Measurements from ENCODE around the gene FXR2. TPM values are rescaled to one million over a fixed set of nuclear protein-coding genes. Genes with fewer than 3 reads are reported as not detected.

Gene FXR2
- total RNA-seq, 1 experiment from 2014 or later, result 60.7 TPM

DNA sequence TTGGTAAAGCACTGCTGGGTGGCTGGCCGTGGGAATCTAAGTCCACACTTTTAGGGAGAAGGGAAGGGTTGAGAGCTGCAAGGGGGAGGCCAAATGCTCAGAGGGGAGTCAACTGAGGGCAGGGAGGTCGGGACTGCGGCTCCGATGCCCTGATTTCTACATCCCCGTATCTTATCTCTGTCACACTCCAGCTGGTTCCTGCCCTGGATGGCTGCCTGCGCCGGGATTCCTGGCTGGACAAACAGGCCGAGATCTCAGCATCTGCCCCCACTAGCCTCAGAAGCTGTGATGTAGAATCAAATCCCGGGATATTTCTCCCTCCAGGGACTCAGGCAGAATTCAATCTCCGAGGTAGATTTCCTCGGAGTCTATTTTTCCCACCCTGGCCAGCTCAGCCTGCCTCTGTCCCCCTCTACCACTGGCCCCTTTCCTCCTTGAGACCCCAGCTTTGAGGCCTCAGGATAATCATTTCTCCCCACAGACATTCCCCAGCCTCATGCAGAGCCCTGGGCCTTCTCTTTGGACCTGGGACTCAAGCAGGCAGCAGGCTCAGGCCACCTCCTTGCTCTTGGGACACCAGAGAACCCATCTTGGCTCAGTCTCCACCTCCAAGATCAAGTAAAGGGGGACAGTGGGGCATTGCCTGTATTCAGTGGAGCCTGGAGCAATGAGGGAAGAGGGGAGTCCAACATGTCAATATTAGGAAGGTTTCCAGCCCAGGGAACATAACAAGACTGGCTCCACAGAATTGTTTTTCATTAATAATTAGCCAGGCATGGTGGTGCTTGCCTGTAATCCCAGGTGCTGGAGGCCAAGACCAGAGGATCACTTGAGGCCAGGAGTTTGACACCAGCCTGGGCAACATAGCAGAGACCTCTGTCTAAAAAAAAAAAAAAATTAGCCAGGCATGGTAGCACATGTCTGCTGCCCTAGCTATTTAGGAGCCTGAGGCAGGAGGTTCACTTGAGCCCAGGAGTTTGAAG, 17.0 kb upstream of the FXR2 start:
- DNase-seq (ENCODE audit: unreplicated experiment), result no peak
- Mint-ChIP-seq H3K27me3 (ENCODE audit: insufficient read depth, unreplicated experiment) (no peaks in the 10 kb centered on the region), H3K4me3 (ENCODE audit: unreplicated experiment) (no peak overlapping the region), H3K36me3 (ENCODE audit: insufficient read depth, unreplicated experiment) (no peaks in the 10 kb centered on the region), H3K9me3 (ENCODE audit: unreplicated experiment) (no peaks in the 10 kb centered on the region), H3K27ac (ENCODE audit: low read depth, unreplicated experiment) (no peak overlapping the region), H3K4me1 (ENCODE audit: insufficient read depth, unreplicated experiment) (no peaks in the 10 kb centered on the region)
- intact Hi-C loops (cut with micrococcal nuclease), result loop anchor here (1.0 kb wide), 1 partner anchor 57 kb away; the partner anchor contains the start of gene WRAP53
- CTCF ChIA-PET, result interaction anchor here (0.6 to 4.4 kb wide), 19 partner anchors 10 to 243 kb away, joined by 3 to 48 read pairs (median 5); partner anchors contain the start of genes ATP1B2, SENP3, TP53 and WRAP53
- TF ChIP-seq, protein P1, sequence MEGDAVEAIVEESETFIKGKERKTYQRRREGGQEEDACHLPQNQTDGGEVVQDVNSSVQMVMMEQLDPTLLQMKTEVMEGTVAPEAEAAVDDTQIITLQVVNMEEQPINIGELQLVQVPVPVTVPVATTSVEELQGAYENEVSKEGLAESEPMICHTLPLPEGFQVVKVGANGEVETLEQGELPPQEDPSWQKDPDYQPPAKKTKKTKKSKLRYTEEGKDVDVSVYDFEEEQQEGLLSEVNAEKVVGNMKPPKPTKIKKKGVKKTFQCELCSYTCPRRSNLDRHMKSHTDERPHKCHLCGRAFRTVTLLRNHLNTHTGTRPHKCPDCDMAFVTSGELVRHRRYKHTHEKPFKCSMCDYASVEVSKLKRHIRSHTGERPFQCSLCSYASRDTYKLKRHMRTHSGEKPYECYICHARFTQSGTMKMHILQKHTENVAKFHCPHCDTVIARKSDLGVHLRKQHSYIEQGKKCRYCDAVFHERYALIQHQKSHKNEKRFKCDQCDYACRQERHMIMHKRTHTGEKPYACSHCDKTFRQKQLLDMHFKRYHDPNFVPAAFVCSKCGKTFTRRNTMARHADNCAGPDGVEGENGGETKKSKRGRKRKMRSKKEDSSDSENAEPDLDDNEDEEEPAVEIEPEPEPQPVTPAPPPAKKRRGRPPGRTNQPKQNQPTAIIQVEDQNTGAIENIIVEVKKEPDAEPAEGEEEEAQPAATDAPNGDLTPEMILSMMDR (IDR thresholded peaks at IDR 0.05; ENCODE audit: unreplicated experiment), result no peak
- BruUV-seq (replicated peaks), result no TSS peak
- POLR2A ChIA-PET, result interaction anchor here (1.1 to 12.8 kb wide), 5 partner anchors 17 to 55 kb away, joined by 3 to 208 read pairs (median 4); partner anchors contain the start of genes FXR2, SOX15, TP53 and WRAP53

DNA sequence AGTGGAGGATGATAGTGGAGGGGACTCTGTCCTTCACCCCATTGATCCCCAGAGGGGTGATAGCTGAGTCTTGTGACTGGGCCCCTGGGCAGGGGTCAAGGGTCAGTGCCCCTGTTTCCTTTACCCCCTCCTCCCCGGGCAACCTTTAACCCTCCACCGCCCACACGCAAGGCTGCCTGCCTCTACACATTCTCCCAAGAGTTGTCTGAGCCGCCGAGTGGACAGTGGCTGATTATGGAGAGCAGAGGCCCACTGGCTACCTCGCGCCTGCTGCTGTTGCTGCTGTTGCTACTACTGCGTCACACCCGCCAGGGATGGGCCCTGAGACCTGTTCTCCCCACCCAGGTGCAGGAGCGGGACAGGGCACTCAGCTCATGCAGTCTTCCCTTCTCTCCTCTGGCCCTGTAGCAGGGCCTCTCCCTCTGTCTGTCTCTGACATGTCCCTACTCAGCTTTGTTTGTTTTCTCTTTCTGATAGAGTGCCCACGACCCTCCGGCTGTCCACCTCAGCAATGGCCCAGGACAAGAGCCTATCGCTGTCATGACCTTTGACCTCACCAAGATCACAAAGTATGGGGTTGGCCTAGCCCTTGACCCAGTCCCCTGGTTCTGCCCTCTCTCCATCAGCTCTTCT, 15.4 kb upstream of the FXR2 start, which contains the start of gene SHBG:
Gene SHBG (plus strand): TSS at position 197 of the 633 bp plus-strand sequence. CDS start 38 bp downstream, at position 235.
- TF ChIP-seq, protein P1 (IDR thresholded peaks at IDR 0.05; ENCODE audit: unreplicated experiment), result no peak
- H3K36me3 Mint-ChIP-seq (ENCODE audit: insufficient read depth, unreplicated experiment), result peaks cover 12% of the 10 kb centered on the region
- H3K4me1 Mint-ChIP-seq (ENCODE audit: insufficient read depth, unreplicated experiment), result no peaks in the 10 kb centered on the region
- intact Hi-C loops (cut with micrococcal nuclease), result no loop called here
- no peak for DNase-seq (ENCODE audit: unreplicated experiment)
- ChIA-PET POLR2A (interaction anchor here (0.6 to 12.8 kb wide), 3 partner anchors 15 to 57 kb away, joined by 3 to 208 read pairs (median 3); partner anchors contain the start of genes TP53 and WRAP53), CTCF (interaction anchor here (0.6 to 0.9 kb wide), 4 partner anchors 15 to 193 kb away, joined by 3 to 5 read pairs (median 3); partner anchors contain the start of gene FXR2)
- H3K27me3 Mint-ChIP-seq (ENCODE audit: insufficient read depth, unreplicated experiment), result no peaks in the 10 kb centered on the region
- no peak within 1 kb of the TSS for H3K27ac Mint-ChIP-seq (ENCODE audit: low read depth, unreplicated experiment)
- BruUV-seq (replicated peaks), result no TSS peak
- H3K9me3 Mint-ChIP-seq (ENCODE audit: unreplicated experiment), result no peaks in the 10 kb centered on the region
- H3K4me3 Mint-ChIP-seq (ENCODE audit: unreplicated experiment), result no peak within 1 kb of the TSS

DNA sequence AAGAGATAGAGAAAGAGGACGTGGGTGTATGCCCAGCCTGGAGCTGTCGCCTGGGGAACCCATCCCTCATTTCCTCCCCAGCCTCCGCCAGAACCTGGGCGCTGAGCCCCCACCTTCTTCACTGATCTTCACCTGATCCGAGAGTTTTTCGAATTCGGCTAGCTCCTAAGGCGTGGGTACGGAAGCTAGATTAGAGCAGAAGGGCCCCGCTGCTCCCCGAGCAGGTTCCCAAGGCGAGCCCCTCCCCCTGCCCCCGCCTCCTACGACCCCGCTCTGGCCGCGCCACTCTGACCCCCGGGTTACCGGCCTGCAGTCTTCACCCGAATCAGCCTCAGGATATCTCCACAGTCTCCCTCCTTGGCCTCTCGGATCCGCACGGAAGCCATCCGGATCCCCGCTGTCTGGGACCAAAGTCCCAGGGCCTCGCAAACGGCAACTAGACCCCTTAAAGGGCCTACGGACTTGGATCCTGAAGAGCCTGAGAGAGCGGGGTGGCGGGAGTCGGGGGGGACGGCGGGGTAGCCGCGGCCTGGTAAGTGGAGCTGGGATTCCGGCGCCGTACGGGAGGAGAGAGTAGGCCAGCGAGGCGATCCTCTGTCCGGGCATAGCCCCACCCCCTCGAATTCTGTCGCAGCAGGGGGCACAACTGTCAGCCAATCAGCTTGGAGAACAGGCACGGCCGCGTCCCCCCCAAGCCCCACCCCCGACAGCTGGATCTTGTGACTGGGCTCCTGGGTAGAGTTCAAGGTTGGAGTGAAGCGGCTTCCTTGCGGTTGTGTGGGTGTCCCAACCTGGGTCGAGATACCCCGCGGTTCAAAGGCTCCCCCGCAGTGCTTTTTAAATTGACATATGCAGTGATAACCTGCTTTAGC, 12.8 kb upstream of the FXR2 start, which contains the start of gene SAT2:
Gene SAT2 (minus strand): TSS at position 572 of the 872 bp plus-strand sequence. CDS start 186 bp downstream, at position 386.
- intact Hi-C loops (cut with micrococcal nuclease), result no loop called here
- Mint-ChIP-seq H3K4me1 (ENCODE audit: insufficient read depth, unreplicated experiment) (no peaks in the 10 kb centered on the region), H3K36me3 (ENCODE audit: insufficient read depth, unreplicated experiment) (peaks cover 14% of the 10 kb centered on the region), H3K9me3 (ENCODE audit: unreplicated experiment) (no peaks in the 10 kb centered on the region), H3K27ac (ENCODE audit: low read depth, unreplicated experiment) (peak within 1 kb of the TSS; percentile 93), H3K27me3 (ENCODE audit: insufficient read depth, unreplicated experiment) (no peaks in the 10 kb centered on the region), H3K4me3 (ENCODE audit: unreplicated experiment) (peak within 1 kb of the TSS; percentile 84)
- DNase-seq (ENCODE audit: unreplicated experiment), result peak; percentile 95
- POLR2A ChIA-PET, result interaction anchor here (0.5 to 12.8 kb wide), 20 partner anchors 8 to 915 kb away, joined by 3 to 208 read pairs (median 3); partner anchors contain the start of genes FXR2, POLR2A, SOX15 and TP53
- BruUV-seq (replicated peaks), result no TSS peak
- CTCF ChIA-PET, result interaction anchor here (0.5 to 2.0 kb wide), 16 partner anchors 10 to 217 kb away, joined by 3 to 10 read pairs (median 4); partner anchors contain the start of genes FXR2, MPDU1, SOX15 and TP53
- TF ChIP-seq, protein P1 (IDR thresholded peaks at IDR 0.05; ENCODE audit: unreplicated experiment), result no peak

Measured in MCF 10A (cell line).